H1 (cell line): Measurements from ENCODE around the gene PTK6. TPM values are rescaled to one million over a fixed set of nuclear protein-coding genes. Genes with fewer than 3 reads are reported as not detected.

Source experiments
- CTCF ChIA-PET: fragments of 300-600 bp; sonication (Branson Sonifier 250); formaldehyde crosslinking; loops from one replicate; lab custom pipeline; 2021; ENCODE audit not compliant: partially characterized antibody; lab: Charles Lee
- POLR2A ChIA-PET: fragments of 300-600 bp; sonication (Branson Sonifier 250); formaldehyde crosslinking; loops from one replicate; lab custom pipeline; 2021; ENCODE audit warnings: inconsistent platforms; ENCODE audit not compliant: partially characterized antibody; lab: Charles Lee
- DNase-seq, 2 experiments: peaks; one replicate each; pipeline versions ENCODE4 v3.0.0 to v3.0.0-alpha.2; 2010 to 2022; ENCODE audit warnings: low spot score in 2 of 2, low read depth in 1 of 2, mixed read lengths in 1 of 2
- FAIRE-seq: peaks from 2 replicates; lab custom pipeline; 2011; peaks lifted over from hg19 to GRCh38; lab: Jason Lieb, UNC
- H2AFZ ChIP-seq: 2 replicates; pipeline ENCODE4 v1.8.1; 2012; ENCODE audit warnings: low read length, inconsistent platforms
- H2AK5ac ChIP-seq: 2 replicates; pipeline ENCODE4 v1.6.1; 2013; ENCODE audit warnings: low read depth, low read length
- H2BK120ac ChIP-seq: replicated peaks from 2 replicates; pipeline ENCODE3; 2013; ENCODE audit warnings: low read depth, low read length, inconsistent platforms
- H2BK12ac ChIP-seq: 2 replicates; pipeline ENCODE4 v1.6.1; 2013; ENCODE audit warnings: low read depth, low read length
- H2BK15ac ChIP-seq: 2 replicates; pipeline ENCODE4 v1.6.1; 2013; ENCODE audit warnings: low read length
- H2BK20ac ChIP-seq: 2 replicates; pipeline ENCODE4 v1.6.1; 2013; ENCODE audit warnings: low read length
- H2BK5ac ChIP-seq: 2 replicates; pipeline ENCODE4 v1.6.1; 2013; ENCODE audit warnings: low read depth, low read length
- H3K14ac ChIP-seq: 2 replicates; pipeline ENCODE4 v1.6.1; 2013; ENCODE audit warnings: inconsistent platforms; ENCODE audit not compliant: insufficient read length
- H3K18ac ChIP-seq: 2 replicates; pipeline ENCODE4 v1.6.1; 2013; ENCODE audit warnings: low read length; ENCODE audit errors: extremely low read depth
- H3K23ac ChIP-seq: 2 replicates; pipeline ENCODE4 v1.6.1; 2013; ENCODE audit warnings: inconsistent platforms; ENCODE audit not compliant: insufficient read length
- H3K23me2 ChIP-seq: 2 replicates; pipeline ENCODE4 v1.6.1; 2013; ENCODE audit warnings: low read depth, low read length
- H3K27ac ChIP-seq: 2 replicates; pipeline ENCODE4 v1.6.1; 2011; ENCODE audit warnings: low read depth, low read length, inconsistent platforms
- H3K27me3 ChIP-seq, 4 experiments: replicated peaks in 1 of 4; 1 replicate in 1 of 4; 2 replicates in 3 of 4; pipeline versions ENCODE4 v1.6.1 to v1.8.1; 2011 to 2013; ENCODE audit warnings: low read length in 3 of 4, mild to moderate bottlenecking in 3 of 4, inconsistent platforms in 2 of 4, mixed read lengths in 2 of 4, moderate library complexity in 1 of 4; ENCODE audit not compliant: control insufficient read depth in 3 of 4, insufficient read depth in 3 of 4; ENCODE audit errors: extremely low read depth in 1 of 4
- H3K36me3 ChIP-seq, 4 experiments: 2 replicates each; pipeline versions ENCODE4 v1.6.1 to v1.8.1; 2011 to 2013; ENCODE audit warnings: mild to moderate bottlenecking in 4 of 4, low read length in 3 of 4, moderate library complexity in 2 of 4, control low read depth in 1 of 4, inconsistent platforms in 1 of 4; ENCODE audit not compliant: insufficient read depth in 4 of 4, control insufficient read depth in 2 of 4
- H3K4ac ChIP-seq: replicated peaks from 2 replicates; pipeline ENCODE3; 2013; ENCODE audit warnings: low read length, low read depth, mixed read lengths, inconsistent platforms; ENCODE audit not compliant: insufficient read length
- H3K4me1 ChIP-seq, 4 experiments: replicated peaks in 1 of 4; 1 replicate in 1 of 4; 2 replicates in 3 of 4; pipeline versions ENCODE4 v1.6.1 to v1.8.1; 2011 to 2013; ENCODE audit warnings: low read length in 3 of 4, inconsistent platforms in 2 of 4, mixed read lengths in 1 of 4; ENCODE audit not compliant: insufficient read depth in 4 of 4, control insufficient read depth in 3 of 4
- H3K4me2 ChIP-seq, 2 experiments: 2 replicates each; pipeline versions ENCODE4 v1.6.1 to v1.8.1; 2011 to 2013; ENCODE audit warnings: low read depth in 2 of 2, low read length in 2 of 2, control low read depth in 1 of 2, inconsistent platforms in 1 of 2, mild to moderate bottlenecking in 1 of 2; ENCODE audit not compliant: insufficient read depth in 1 of 2
- H3K4me3 ChIP-seq, 4 experiments: fragments of 200-600, 300-600 bp in 1 of 4; sonication (generic), shearing (Covaris generic), sonication (Bioruptor Twin) in 1 of 4; 2 replicates each; pipeline versions ENCODE4 v1.5.1 to v1.8.1; 2011 to 2016; ENCODE audit warnings: low read length in 4 of 4, low read depth in 3 of 4, control low read depth in 2 of 4, inconsistent platforms in 2 of 4, mild to moderate bottlenecking in 2 of 4, mixed read lengths in 1 of 4, moderate library complexity in 1 of 4; ENCODE audit not compliant: insufficient read depth in 2 of 4; ENCODE audit errors: extremely low read depth in 1 of 4
- H3K56ac ChIP-seq: replicated peaks from 2 replicates; pipeline ENCODE3; 2013; ENCODE audit warnings: low read depth, mild to moderate bottlenecking, mixed read lengths, low read length, inconsistent platforms; ENCODE audit not compliant: insufficient read length
- H3K79me1 ChIP-seq: 2 replicates; pipeline ENCODE4 v1.6.1; 2013; ENCODE audit warnings: low read depth, low read length, control low read depth
- H3K79me2 ChIP-seq, 2 experiments: 2 replicates each; pipeline versions ENCODE4 v1.6.1 to v1.8.1; 2012 to 2013; ENCODE audit warnings: low read length in 2 of 2, mild to moderate bottlenecking in 2 of 2, inconsistent platforms in 1 of 2; ENCODE audit not compliant: insufficient read depth in 2 of 2, control insufficient read depth in 1 of 2
- H3K9ac ChIP-seq, 4 experiments: replicated peaks in 1 of 4; 1 replicate in 1 of 4; 2 replicates in 3 of 4; pipeline versions ENCODE4 v1.6.1 to v1.8.1; 2011 to 2013; ENCODE audit warnings: low read depth in 3 of 4, low read length in 3 of 4, control low read depth in 2 of 4, mild to moderate bottlenecking in 2 of 4, moderate library complexity in 2 of 4, inconsistent platforms in 1 of 4; ENCODE audit errors: extremely low read depth in 1 of 4
- H3K9me3 ChIP-seq, 2 experiments: 2 replicates each; pipeline versions ENCODE4 v1.6.1 to v1.8.1; 2012 to 2013; ENCODE audit warnings: mild to moderate bottlenecking in 2 of 2, moderate library complexity in 2 of 2, control low read depth in 1 of 2, inconsistent platforms in 1 of 2, low read depth in 1 of 2, low read length in 1 of 2, mixed read lengths in 1 of 2; ENCODE audit not compliant: insufficient read depth in 2 of 2
- H4K20me1 ChIP-seq, 2 experiments: replicated peaks in 1 of 2; 2 replicates each; pipeline versions ENCODE3 to v1.8.1; 2011 to 2013; ENCODE audit warnings: inconsistent platforms in 2 of 2, low read length in 2 of 2, mild to moderate bottlenecking in 1 of 2; ENCODE audit not compliant: insufficient read depth in 2 of 2, control insufficient read depth in 1 of 2
- H4K5ac ChIP-seq: 2 replicates; pipeline ENCODE4 v1.6.1; 2013; ENCODE audit warnings: low read length, low read depth, mixed read lengths, inconsistent platforms; ENCODE audit not compliant: insufficient read length
- H4K8ac ChIP-seq: 2 replicates; pipeline ENCODE4 v1.8.0; 2013; ENCODE audit warnings: mild to moderate bottlenecking, moderate library complexity, low read length, inconsistent platforms; ENCODE audit not compliant: insufficient read depth; ENCODE audit errors: extremely low read depth
- H4K91ac ChIP-seq: replicated peaks from 2 replicates; pipeline ENCODE3; 2013; ENCODE audit warnings: low read length, mixed read lengths, inconsistent platforms; ENCODE audit not compliant: insufficient read length
- ASH2L ChIP-seq: fragments of 200-600, 300-600 bp; sonication (generic); IDR thresholded peaks from one replicate; pipeline ENCODE4 v1.7.1; 2017; ENCODE audit warnings: low read length
- CEBPB ChIP-seq: IDR thresholded peaks from 2 replicates; pipeline ENCODE4 v1.6.1; 2012; ENCODE audit warnings: low read depth, low read length
- CHD1 ChIP-seq: IDR thresholded peaks from 2 replicates; pipeline ENCODE4 v1.6.1; 2012; ENCODE audit warnings: low read depth, low read length, improper control_type of control experiment
- CTBP2 ChIP-seq: IDR thresholded peaks from 2 replicates; pipeline ENCODE4 v1.7.0; 2011; ENCODE audit warnings: borderline replicate concordance, mild to moderate bottlenecking, moderate library complexity, mixed read lengths, low read length; ENCODE audit not compliant: insufficient read depth, insufficient read length
- EZH2 ChIP-seq: fragments of 200-600 bp; sonication (generic); IDR thresholded peaks from 2 replicates; pipeline ENCODE4 v1.7.1; 2012; ENCODE audit warnings: low read depth, mild to moderate bottlenecking, moderate library complexity, low read length, inconsistent platforms; ENCODE audit not compliant: severe bottlenecking
- GABPA ChIP-seq: IDR thresholded peaks from 2 replicates; pipeline ENCODE4 v1.6.1; 2011; ENCODE audit warnings: mild to moderate bottlenecking, low read length, moderate library complexity, borderline replicate concordance; ENCODE audit not compliant: insufficient read depth
- HDAC2 ChIP-seq, 2 experiments: fragments of 300-600 bp in 1 of 2; sonication (generic) in 1 of 2; IDR thresholded peaks; 2 replicates each; pipeline ENCODE4 v1.6.1; 2011 to 2012; ENCODE audit warnings: low read depth in 2 of 2, low read length in 2 of 2, mild to moderate bottlenecking in 2 of 2, moderate library complexity in 2 of 2, borderline replicate concordance in 1 of 2, inconsistent platforms in 1 of 2
- HDAC6 ChIP-seq: IDR thresholded peaks from one replicate; pipeline ENCODE4 v1.7.1; 2012; ENCODE audit warnings: low read depth, mild to moderate bottlenecking, inconsistent platforms, low read length, moderate library complexity
- JUND ChIP-seq: IDR thresholded peaks from 2 replicates; pipeline ENCODE4 v1.6.1; 2011; ENCODE audit warnings: mild to moderate bottlenecking, improper control_type of control experiment, low read length
- KDM1A ChIP-seq: fragments of 200-600, 300-600 bp; sonication (generic); IDR thresholded peaks from 2 replicates; pipeline ENCODE4 v1.7.1; 2016; ENCODE audit warnings: mild to moderate bottlenecking, low read length, borderline replicate concordance
- MAFK ChIP-seq: IDR thresholded peaks from 2 replicates; pipeline ENCODE4 v1.6.1; 2012; ENCODE audit warnings: low read depth, mild to moderate bottlenecking, improper control_type of control experiment, low read length
- POLR2AphosphoS5 ChIP-seq: IDR thresholded peaks from 2 replicates; pipeline ENCODE4 v1.6.1; 2011; ENCODE audit warnings: low read depth, low read length
- RFX5 ChIP-seq: IDR thresholded peaks from 2 replicates; pipeline ENCODE4 v1.6.1; 2011; ENCODE audit warnings: low read depth, low read length, improper control_type of control experiment, borderline replicate concordance
- SP4 ChIP-seq: IDR thresholded peaks from 2 replicates; pipeline ENCODE4 v1.6.1; 2012; ENCODE audit warnings: low read length, inconsistent platforms
- TCF12 ChIP-seq: IDR thresholded peaks from 2 replicates; pipeline ENCODE4 v1.6.1; 2011; ENCODE audit warnings: low read depth, mild to moderate bottlenecking, low read length
- WGBS, 2 experiments: shearing (Covaris generic) in 1 of 2; methylation state at CpG; one replicate each; pipeline versions ENCODE4 v1.1.6 to v1.1.7; 2013 to 2015; ENCODE audit warnings: low lambda C conversion rate in 2 of 2, mixed read lengths in 2 of 2, inconsistent platforms in 1 of 2, low coverage in 1 of 2, missing lambda C conversion rate in 1 of 2; ENCODE audit not compliant: insufficient replicate concordance in 2 of 2, insufficient coverage in 1 of 2, insufficient read length in 1 of 2; ENCODE audit errors: extremely low coverage in 1 of 2, missing lambda C conversion rate in 1 of 2; 5-methylcytosine and 5-hydroxymethylcytosine counted together
- polyA plus RNA-seq, 7 experiments: library from polyadenylated mRNA; depleted of rRNA in 3 of 7; stranded (reverse) in 5 of 7; unstranded in 2 of 7; fragments of >200 nt in 5 of 7; fragments of 200-250 nt in 2 of 7; gene quantifications; 1 replicate in 5 of 7; 2 replicates in 1 of 7; 4 replicates in 1 of 7; pipeline versions ENCODE4 v1.2.1 to v1.2.3, GENCODE V29; 2011 to 2013; ENCODE audit warnings: missing spikeins in 2 of 7, mixed read lengths in 2 of 7
- total RNA-seq: library from RNA; stranded (reverse); fragmentation: NEBNext Ultra II Directional; extraction: Animal tissue kit (Norgen Biotek cat#: 25700); gene quantifications from 2 replicates; pipeline ENCODE4 v1.2.1, GENCODE V29; 2021

PTK6 gene
- total and polyA plus RNA-seq, 2 of the 8 experiments (the other 6 are each of a cell fraction or from before 2014, with no cell fraction given), result 0.12 to 0.19 TPM

- Histone ChIP-seq H3K9ac (no peak overlapping the region), H2BK120ac (no peak overlapping the region), H2BK15ac (no peak overlapping the region), H3K4ac (no peak overlapping the region), H2BK20ac (no peak overlapping the region), H3K79me1 (no peaks in the 10 kb centered on the region), H2BK12ac (no peak overlapping the region), H3K4me3 (no peak overlapping the region), H4K91ac (no peak overlapping the region), H4K8ac (no peak overlapping the region), H4K5ac (no peak overlapping the region), H3K36me3 (no peaks in the 10 kb centered on the region), H3K4me1 (no peaks in the 10 kb centered on the region), H2AFZ (no peak overlapping the region), H3K9me3 (peaks cover 0 to 6% of the 10 kb centered on the region in 2 experiments; a peak in 2 of 4 replicates), H3K18ac (no peak overlapping the region), H3K14ac (no peak overlapping the region), H3K27ac (no peak overlapping the region), H3K27me3 (no peaks in the 10 kb centered on the region; a peak in 1 of 7 replicates), H3K23me2 (no peaks in the 10 kb centered on the region), H2AK5ac (no peak overlapping the region), H4K20me1 (no peaks in the 10 kb centered on the region), H3K56ac (no peak overlapping the region), H2BK5ac (no peak overlapping the region), H3K79me2 (no peaks in the 10 kb centered on the region), H3K4me2 (no peak overlapping the region), H3K23ac (no peak overlapping the region)
- POLR2A ChIA-PET, result interaction anchor here (1.4 kb wide), 1 partner anchor 13 kb away, joined by 7 read pairs; no protein-coding TSS in a partner anchor
- WGBS, 2 experiments, result 91% methylated on average over 9 of the region's 9 CpGs; no CpG with 5 or more reads in 1 of the 2 experiments
- FAIRE-seq (no peak), DNase-seq (no peak)
- CTCF ChIA-PET, result interaction anchor here (0.6 to 1.2 kb wide), 3 partner anchors 8 to 308 kb away, joined by 3 to 4 read pairs (median 3); no protein-coding TSS in a partner anchor
- TF ChIP-seq ASH2L (no peak), JUND (no peak), MAFK (no peak), HDAC6 (no peak), CEBPB (no peak), RFX5 (no peak), TCF12 (no peak), CHD1 (no peak), CTBP2 (no peak), EZH2 (no peak), HDAC2 (IDR thresholded peaks at IDR 0.05; ENCODE audit: borderline replicate concordance in 1 of 2, low read depth in 2 of 2, low read length in 2 of 2) (no peak), GABPA (no peak), POLR2AphosphoS5 (no peak), SP4 (no peak), KDM1A (no peak)
Observed at GRCh38 chr20:63509088-63509564, 28.1 kb downstream of the PTK6 start.
